Stimulated activated CD4-positive, alpha-beta T cell treated with anti-CD3 and anti-CD28 coated beads, Interleukin-12 subunit alpha, Interleukin-12 subunit beta, amount 100 ng/mL, for 4 hours (primary cell): Measurements from ENCODE around the gene TNIK.
"Not testable (repeated sequence)": the region's sequence is repeated elsewhere in the genome, so short reads cannot be mapped to it uniquely, and the experiment has no call there.

Experiments
- DNase-seq: peaks from one replicate; pipeline ENCODE4 v3.0.0-alpha.2; 2020

Gene TNIK

GRCh38 chr3:171330938-171331337 lies 129.3 kb downstream of the TNIK start:
- DNase-seq = no peak

DNA sequence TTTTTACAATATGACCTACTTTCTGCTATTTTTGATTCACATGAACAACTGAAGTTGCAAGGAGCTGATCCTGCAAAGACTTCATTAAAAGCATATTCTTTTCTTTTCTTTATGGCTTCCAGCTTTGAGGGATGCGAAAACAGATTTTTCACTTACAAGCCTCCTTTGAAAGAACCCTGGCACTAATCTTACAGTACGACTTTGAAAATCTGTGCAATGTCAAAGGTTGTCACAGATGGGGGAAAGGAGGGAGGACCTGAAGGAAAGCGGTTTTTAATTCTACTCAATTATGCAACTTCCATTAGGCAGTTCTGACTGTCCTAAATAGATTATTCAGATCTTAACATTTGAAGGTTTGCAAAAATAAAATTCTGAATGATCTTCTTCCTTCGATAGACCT lies 130.5 kb downstream of the TNIK start:
- no peak for DNase-seq

DNA sequence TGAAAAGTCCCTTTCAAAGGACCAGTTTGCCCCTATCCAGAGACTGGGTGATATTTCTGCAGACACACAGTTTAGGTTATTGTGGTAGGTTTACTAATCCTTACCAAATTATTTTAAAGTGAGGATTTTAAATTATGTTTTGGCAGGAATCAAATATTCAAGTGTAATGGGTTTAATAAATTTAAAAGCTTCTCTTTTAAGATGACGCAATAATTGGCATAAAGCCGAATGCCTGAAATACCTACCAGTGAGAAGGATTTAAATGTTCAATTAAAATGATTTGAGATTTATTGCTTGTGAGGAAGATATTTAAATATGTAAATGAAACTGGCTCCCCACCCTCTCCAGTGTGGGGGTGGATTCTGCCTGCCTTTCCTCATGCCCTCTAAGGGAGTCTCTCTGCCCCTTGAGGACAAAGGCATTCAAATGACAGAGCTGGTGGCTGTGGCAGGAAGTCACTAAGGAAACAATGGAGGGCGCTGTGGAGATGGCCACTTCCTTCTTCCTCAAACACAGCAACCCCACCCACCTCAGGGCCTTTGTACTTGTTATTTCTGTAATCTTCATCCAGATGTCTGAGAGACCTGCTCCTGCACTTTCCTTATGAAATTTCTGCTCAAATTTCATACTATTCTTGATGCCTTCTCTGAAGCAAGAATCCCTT lies 131.7 kb downstream of the TNIK start:
- no peak for DNase-seq

DNA sequence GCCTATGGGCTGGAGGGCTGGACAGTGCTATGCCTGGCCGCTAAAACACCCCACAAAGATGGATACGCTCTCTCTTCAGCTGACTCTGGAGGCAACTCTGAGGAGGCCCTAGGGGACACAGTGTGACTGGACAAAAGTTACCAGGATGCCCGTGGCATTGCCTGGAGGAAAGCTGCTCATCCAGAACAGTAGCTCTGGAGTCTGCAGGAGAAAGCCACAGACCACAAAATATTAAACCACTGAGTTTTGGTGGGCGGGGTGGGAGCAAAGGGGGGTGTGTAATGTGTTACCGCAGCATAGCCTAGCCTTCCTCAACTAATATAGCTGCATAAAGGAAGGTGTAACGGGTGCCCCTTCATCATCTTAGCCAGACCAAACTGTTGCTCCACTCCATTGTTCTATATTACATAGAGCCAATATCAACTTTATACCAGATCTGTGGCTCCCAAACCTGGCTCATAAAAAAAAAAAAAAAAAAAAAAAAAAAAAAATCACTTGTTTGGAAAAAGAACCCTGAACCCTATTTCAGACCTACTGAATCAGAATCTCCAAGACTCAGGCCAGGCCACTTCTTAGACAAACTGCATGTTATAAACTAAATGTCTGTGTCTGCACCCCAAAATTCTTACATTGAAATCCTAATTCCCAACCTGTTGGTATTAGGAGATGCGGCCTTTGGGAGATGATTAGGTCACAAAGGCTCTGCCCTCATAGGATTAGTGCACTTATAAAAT lies 132.6 kb downstream of the TNIK start:
- no peak for DNase-seq

DNA sequence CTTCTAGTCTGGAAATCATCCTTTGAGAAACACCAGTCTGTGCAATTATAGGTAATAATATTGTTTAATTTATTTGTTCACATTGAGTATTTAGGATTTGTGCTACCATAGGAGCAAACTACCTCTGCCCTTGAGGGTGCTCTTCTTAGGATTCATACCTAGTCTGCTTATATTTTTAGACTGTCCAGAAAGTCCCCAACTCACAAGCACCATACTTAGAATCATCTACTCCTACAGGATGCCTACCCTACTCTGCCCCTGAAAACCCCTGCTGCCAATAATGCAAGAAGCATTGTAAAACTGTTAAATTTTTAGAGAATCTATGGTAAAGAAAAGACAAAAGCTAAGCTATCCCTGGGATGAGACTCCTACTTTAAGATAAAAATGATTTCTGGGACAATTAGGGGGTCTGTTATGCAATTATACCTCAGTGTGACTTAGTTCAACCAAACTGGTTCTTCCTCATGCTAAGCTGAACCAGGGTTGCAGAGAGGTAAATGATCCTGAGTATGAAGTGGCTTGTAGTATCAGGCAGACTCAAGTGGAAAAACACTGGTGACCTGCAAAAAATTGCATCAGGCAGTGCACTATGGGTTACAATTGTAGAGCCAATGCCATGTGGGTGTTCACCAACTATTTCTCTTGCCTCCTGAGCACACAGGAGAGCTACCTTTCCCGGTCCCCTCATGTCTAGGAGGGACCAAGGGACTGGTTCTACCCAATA lies 133.3 kb downstream of the TNIK start:
- DNase-seq = no peak

GRCh38 chr3:171323938-171324536 lies 136.2 kb downstream of the TNIK start:
- no peak for DNase-seq

- no peak for DNase-seq
Observed at GRCh38 chr3:171321559-171322360, 138.4 kb downstream of the TNIK start.

DNA sequence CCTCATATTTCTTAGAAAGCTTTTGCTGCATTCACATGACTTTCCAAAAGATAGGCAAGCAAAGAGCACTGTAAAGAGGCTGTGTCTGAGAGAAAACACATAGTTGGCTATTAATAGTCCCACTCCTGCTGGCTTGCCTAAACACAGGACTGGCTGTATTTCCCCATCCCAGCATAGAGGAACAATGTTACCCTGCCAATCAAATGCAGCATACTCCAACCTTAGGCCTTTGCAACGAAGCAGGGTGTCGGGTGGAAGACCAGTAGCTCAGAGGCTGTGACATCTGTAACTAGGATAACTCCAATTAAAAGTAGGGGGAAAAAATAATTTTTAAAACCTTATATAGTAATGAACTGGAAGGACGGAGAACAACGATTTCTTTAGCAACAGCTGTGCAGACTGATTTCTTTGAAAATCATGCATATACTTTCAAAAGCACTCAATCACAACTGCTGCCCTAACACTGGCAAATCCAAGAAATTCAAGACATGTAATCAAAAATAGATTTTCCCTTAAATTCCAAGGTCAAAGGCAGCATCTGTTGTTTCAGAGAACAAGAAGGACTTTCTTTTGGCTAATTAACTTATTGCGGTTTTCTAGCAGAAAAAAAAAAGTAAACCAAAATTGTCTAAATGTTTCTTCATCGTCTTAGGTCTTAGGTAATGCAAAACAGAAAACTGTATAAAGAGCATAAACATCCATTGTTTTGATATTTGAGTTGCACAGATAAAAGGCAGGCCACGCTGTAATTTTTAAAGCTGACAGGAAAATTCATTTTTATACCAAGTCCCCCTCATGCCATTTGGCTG lies 139.3 kb downstream of the TNIK start:
- DNase-seq = no peak

DNA sequence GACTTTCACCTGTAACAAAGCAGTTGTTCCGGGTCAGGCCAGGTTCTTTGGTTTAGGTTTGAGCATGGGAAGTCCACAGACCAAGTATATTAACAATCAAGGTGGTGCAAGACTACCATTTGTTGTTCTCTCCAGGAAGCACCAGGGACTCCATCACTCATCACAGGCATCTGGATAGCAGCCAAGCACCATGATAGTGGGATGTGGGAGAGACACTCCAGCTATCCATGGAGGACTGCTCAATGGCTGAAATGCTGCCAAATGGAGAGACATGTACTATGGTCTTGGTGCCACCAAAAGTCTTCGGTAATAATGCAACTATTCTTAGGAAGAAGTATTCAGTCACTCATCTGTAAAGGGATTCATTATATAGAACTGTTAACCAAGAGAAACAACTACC lies 143.0 kb downstream of the TNIK start:
- DNase-seq = no peak

GRCh38 chr3:171315919-171316318 lies 144.3 kb downstream of the TNIK start:
- DNase-seq = no peak

DNA sequence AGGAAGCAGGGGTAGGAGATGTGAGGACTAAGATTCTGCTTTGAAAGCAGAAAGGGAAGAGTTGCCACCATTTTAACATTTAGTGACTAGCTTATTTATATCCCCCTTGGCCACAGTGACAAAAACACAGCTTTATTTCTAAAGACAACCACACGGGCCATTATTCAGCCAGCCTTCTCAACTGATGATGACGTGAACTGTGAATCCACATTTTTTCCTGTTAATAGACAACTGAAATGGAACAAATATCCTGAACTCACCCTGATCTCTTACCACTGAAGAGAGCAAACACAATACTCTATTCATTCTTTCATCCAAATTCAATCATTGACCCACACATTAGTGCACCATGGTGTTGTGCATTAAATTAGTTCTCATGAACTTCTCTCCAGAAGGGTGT lies 145.1 kb downstream of the TNIK start:
- DNase-seq = no peak

- no peak for DNase-seq
Observed at GRCh38 chr3:171314341-171314740, 145.9 kb downstream of the TNIK start.

DNA sequence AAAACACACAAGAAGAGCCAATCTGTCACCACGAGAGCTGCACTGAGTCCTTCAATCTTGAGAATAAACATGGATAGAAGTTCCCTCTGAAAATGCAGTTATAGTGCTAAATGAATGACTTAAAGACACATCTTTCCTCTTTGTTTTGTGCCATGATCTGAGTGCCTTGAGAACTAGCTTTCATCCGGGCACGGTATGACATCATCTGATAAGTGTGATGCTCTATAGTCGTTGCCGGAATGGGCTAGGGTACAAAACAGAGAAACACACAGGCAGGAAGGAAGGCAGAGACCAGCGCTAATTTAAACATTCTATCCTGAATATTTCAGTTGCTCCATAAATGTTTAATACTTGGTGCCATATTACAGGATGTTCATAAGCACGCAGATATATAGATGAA lies 146.5 kb downstream of the TNIK start:
- DNase-seq = no peak

GRCh38 chr3:171312741-171313140 lies 147.5 kb downstream of the TNIK start:
- no peak for DNase-seq

GRCh38 chr3:171311784-171312183 lies 148.4 kb downstream of the TNIK start:
- no peak for DNase-seq

DNA sequence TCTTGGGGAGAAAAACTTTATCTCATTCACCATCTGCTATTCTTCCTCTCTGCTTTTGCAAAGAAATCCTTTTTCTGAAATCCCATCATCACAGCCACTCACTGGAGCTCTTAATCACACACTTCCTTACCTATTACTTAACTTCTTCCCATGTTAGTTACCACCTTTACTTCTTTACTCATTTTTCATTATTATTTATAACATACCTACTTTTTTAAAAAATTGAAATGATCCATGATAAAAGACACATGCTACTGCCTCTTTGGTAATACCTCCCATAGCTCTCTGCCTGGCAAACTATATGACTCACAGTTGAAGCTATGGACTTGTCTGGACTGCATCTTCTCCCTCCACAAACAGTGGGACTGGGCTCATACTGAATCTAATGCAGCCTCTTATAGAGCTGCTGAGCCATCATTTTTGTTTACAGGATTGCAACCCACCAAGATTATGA lies 150.3 kb downstream of the TNIK start:
- DNase-seq = no peak

DNA sequence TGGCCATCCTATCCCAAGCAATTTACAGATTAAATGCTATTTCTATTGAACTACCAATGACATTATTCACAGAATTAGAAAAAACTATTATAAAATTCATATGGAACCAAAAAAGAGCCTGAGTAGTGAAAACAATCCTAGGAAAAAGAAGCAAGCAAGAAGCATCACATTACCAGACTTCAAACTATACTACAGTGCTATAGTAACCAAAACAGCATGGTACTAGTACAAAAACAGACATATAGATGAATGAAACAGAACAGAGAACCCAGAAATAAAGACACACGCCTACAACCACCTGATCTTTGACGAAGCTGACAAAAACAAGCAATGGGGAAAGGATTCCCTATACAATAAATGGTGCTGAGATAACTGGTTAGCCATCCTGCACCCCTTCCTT lies 152.2 kb downstream of the TNIK start:
- no peak for DNase-seq

- no peak for DNase-seq
Observed at GRCh38 chr3:171307046-171307585, 153.1 kb downstream of the TNIK start.

DNA sequence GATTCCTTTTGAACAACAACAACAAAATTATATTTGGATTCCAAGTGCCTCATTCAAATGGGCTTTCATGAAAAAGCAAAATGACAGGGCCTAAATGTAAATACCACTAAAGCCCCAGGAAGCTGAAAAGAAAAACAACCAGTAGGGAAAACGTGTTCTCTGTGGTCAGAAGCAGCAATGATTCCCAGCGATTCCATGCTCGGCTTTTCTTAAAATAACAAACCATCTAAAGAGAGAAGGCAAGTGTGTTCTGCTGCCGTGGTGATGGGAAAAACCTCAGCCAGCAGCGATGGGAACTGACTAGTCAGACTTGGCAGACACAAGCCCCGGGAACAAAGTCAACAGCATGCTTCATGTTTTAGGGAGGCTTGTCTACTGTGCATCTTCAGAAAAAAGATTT lies 153.6 kb downstream of the TNIK start:
- no peak for DNase-seq

GRCh38 chr3:171305823-171306222 lies 154.4 kb downstream of the TNIK start:
- DNase-seq = not testable (repeated sequence)

- not testable (repeated sequence) for DNase-seq
Observed at GRCh38 chr3:171304498-171304897, 155.7 kb downstream of the TNIK start.
